Natural killer cell (primary cell): ENCODE measurements around the gene EAF2. TPM values are rescaled to one million over a fixed set of nuclear protein-coding genes. Genes with fewer than 3 reads are reported as not detected.

Experiments
- ATAC-seq, 3 donors: fragments of 150-1000 bp in 2 of 3; fragments of 200-7000 bp in 1 of 3; cut with Tn5 transposase; 1 replicate in 1 of 3; 2 replicates in 2 of 3; pipeline ENCODE4 v1.10.0; 2021; ENCODE audit warnings: mild to moderate bottlenecking in 2 of 3, moderate library complexity in 2 of 3
- DNase-seq, 2 donors: peaks; one replicate each; pipeline versions ENCODE4 v3.0.0 to v3.0.0-alpha.2; 2013 to 2021; ENCODE audit warnings: mixed read lengths in 1 of 2
- H3K27ac ChIP-seq: one replicate; pipeline ENCODE4 v1.5.1; 2013; ENCODE audit warnings: mild to moderate bottlenecking, low read length
- H3K27me3 ChIP-seq: one replicate; pipeline ENCODE4 v1.6.1; 2013; ENCODE audit warnings: low read length; ENCODE audit not compliant: control insufficient read depth, insufficient read depth
- H3K36me3 ChIP-seq: one replicate; pipeline ENCODE4 v1.6.1; 2013; ENCODE audit warnings: low read length; ENCODE audit not compliant: control insufficient read depth, insufficient read depth
- H3K4me1 ChIP-seq: one replicate; pipeline ENCODE4 v1.6.1; 2013; ENCODE audit warnings: low read length; ENCODE audit not compliant: control insufficient read depth, insufficient read depth
- H3K4me3 ChIP-seq: one replicate; pipeline ENCODE4 v1.5.1; 2013; ENCODE audit warnings: low read length
- H3K9me3 ChIP-seq: one replicate; pipeline ENCODE4 v1.6.1; 2013; ENCODE audit warnings: low read length; ENCODE audit not compliant: control insufficient read depth, insufficient read depth
- H3K27ac Mint-ChIP-seq, 2 donors: one replicate each; pipeline ENCODE4 v1.8.0; 2022; ENCODE audit warnings: mild to moderate bottlenecking in 2 of 2, mixed read lengths in 2 of 2, moderate library complexity in 1 of 2
- H3K27me3 Mint-ChIP-seq, 2 donors: one replicate each; pipeline ENCODE4 v1.8.0; 2022; ENCODE audit warnings: low read depth in 2 of 2, mixed read lengths in 2 of 2
- H3K36me3 Mint-ChIP-seq: one replicate; pipeline ENCODE4 v1.8.0; 2022; ENCODE audit warnings: mixed read lengths
- H3K4me1 Mint-ChIP-seq, 2 donors: one replicate each; pipeline ENCODE4 v1.8.0; 2022; ENCODE audit warnings: mixed read lengths in 2 of 2
- H3K4me3 Mint-ChIP-seq: one replicate; pipeline ENCODE4 v1.8.0; 2022; ENCODE audit warnings: mild to moderate bottlenecking, moderate library complexity, mixed read lengths
- H3K9me3 Mint-ChIP-seq, 2 donors: one replicate each; pipeline ENCODE4 v1.8.0; 2022; ENCODE audit warnings: mixed read lengths in 2 of 2
- CTCF ChIP-seq: fragments of 200-600 bp; IDR thresholded peaks from one replicate; pipeline ENCODE4 v1.8.0; 2022; ENCODE audit warnings: antibody characterized with exemption
- WGBS: methylation state at CpG from one replicate; pipeline ENCODE4 v1.1.7; 2013; ENCODE audit warnings: missing lambda C conversion rate; ENCODE audit not compliant: insufficient coverage; 5-methylcytosine and 5-hydroxymethylcytosine counted together
- intact Hi-C: fragments of 100-400 bp; cut with micrococcal nuclease; formaldehyde crosslinking; loops from one replicate; pipeline ENCODE4 v1.14.2; 2022
- total RNA-seq, 4 donors: library from RNA; stranded (reverse); fragments of 120-200 nt in 1 of 4; gene quantifications; one replicate each; pipeline versions ENCODE4 v1.2.3 to v1.2.4, GENCODE V29; 2013 to 2022

Gene EAF2
- total RNA-seq, 3 donors from 2014 or later (not counting 1 experiment from before 2014, with no cell fraction given) = 5.1 to 7.4 (median 5.4) TPM

- Histone ChIP-seq H3K36me3 (peaks cover 25% of the 10 kb centered on the region), H3K9me3 (no peaks in the 10 kb centered on the region), H3K27me3 (no peaks in the 10 kb centered on the region), H3K4me1 (no peaks in the 10 kb centered on the region), H3K4me3 (no peak overlapping the region), H3K27ac (no peak overlapping the region)
- TF ChIP-seq CTCF = no peak
- WGBS = 80% methylated on average over 1 of the region's 2 CpGs
- Mint-ChIP-seq H3K36me3 (peaks cover 17% of the 10 kb centered on the region), H3K27me3 (no peaks in the 10 kb centered on the region), H3K27ac (no peak overlapping the region), H3K4me1 (no peaks in the 10 kb centered on the region), H3K9me3 (no peaks in the 10 kb centered on the region), H3K4me3 (no peak overlapping the region)
- DNase-seq (no peak), ATAC-seq (no peak)
- intact Hi-C loops = no loop called here
These were observed 40.6 kb upstream of the EAF2 start for GRCh38 chr3:121794264-121794983.

- Mint-ChIP-seq H3K36me3 (peaks cover 13% of the 10 kb centered on the region), H3K27ac (no peak overlapping the region), H3K4me3 (no peak overlapping the region), H3K27me3 (no peaks in the 10 kb centered on the region), H3K9me3 (no peaks in the 10 kb centered on the region), H3K4me1 (no peaks in the 10 kb centered on the region)
- Histone ChIP-seq H3K4me1 (no peaks in the 10 kb centered on the region), H3K9me3 (no peaks in the 10 kb centered on the region), H3K4me3 (no peak overlapping the region), H3K36me3 (peaks cover 15% of the 10 kb centered on the region), H3K27ac (no peak overlapping the region), H3K27me3 (no peaks in the 10 kb centered on the region)
- no CpG with 5 or more reads among the region's 1 CpG for WGBS
- TF ChIP-seq CTCF = no peak
- no peak for DNase-seq
- no peak for ATAC-seq
- intact Hi-C loops = no loop called here
These were observed 38.0 kb upstream of the EAF2 start for GRCh38 chr3:121796970-121797369.

- peaks cover 20% of the 10 kb centered on the region for H3K36me3 Mint-ChIP-seq
- Histone ChIP-seq H3K9me3 (no peaks in the 10 kb centered on the region), H3K4me1 (no peaks in the 10 kb centered on the region), H3K36me3 (peaks cover 20% of the 10 kb centered on the region), H3K4me3 (no peak overlapping the region), H3K27ac (no peak overlapping the region), H3K27me3 (no peaks in the 10 kb centered on the region)
- DNase-seq (no peak), ATAC-seq (no peak)
- no peaks in the 10 kb centered on the region for H3K27me3 Mint-ChIP-seq
- no peaks in the 10 kb centered on the region for H3K4me1 Mint-ChIP-seq
- no peak for TF ChIP-seq CTCF
- H3K27ac Mint-ChIP-seq = no peak overlapping the region
- no peak overlapping the region for H3K4me3 Mint-ChIP-seq
- no peaks in the 10 kb centered on the region for H3K9me3 Mint-ChIP-seq
- intact Hi-C loops = no loop called here
These were observed 34.1 kb upstream of the EAF2 start for GRCh38 chr3:121800906-121801305.

- H3K27me3 ChIP-seq = no peaks in the 10 kb centered on the region
- H3K4me3 ChIP-seq = no peak overlapping the region
- no peaks in the 10 kb centered on the region for H3K4me1 Mint-ChIP-seq
- no peak overlapping the region for H3K4me3 Mint-ChIP-seq
- H3K27ac ChIP-seq = no peak overlapping the region
- H3K27me3 Mint-ChIP-seq = no peaks in the 10 kb centered on the region
- WGBS = no CpG with 5 or more reads among the region's 2 CpGs
- H3K36me3 Mint-ChIP-seq = peaks cover 29% of the 10 kb centered on the region
- no peak for TF ChIP-seq CTCF
- intact Hi-C loops = no loop called here
- H3K9me3 Mint-ChIP-seq = no peaks in the 10 kb centered on the region
- ATAC-seq (no peak), DNase-seq (no peak)
- H3K27ac Mint-ChIP-seq = no peak overlapping the region
- no peaks in the 10 kb centered on the region for H3K9me3 ChIP-seq
- no peaks in the 10 kb centered on the region for H3K4me1 ChIP-seq
- peaks cover 36% of the 10 kb centered on the region for H3K36me3 ChIP-seq
These were observed 31.2 kb upstream of the EAF2 start for GRCh38 chr3:121803771-121804320.
